VCaP (cell line): ENCODE data around the gene CTNNA3.

ENCODE experiments used
- H3K27ac ChIP-seq: fragments of 450-650 bp; 2 replicates; pipeline ENCODE4 v1.5.1; 2017
- TF ChIP-seq, protein P1 (sequence below): fragments of 450-650 bp; conservative IDR thresholded peaks from 2 replicates; pipeline ENCODE4 v1.5.1; 2017; ENCODE audit warnings: mild to moderate bottlenecking, moderate library complexity

The CTNNA3 gene

DNA sequence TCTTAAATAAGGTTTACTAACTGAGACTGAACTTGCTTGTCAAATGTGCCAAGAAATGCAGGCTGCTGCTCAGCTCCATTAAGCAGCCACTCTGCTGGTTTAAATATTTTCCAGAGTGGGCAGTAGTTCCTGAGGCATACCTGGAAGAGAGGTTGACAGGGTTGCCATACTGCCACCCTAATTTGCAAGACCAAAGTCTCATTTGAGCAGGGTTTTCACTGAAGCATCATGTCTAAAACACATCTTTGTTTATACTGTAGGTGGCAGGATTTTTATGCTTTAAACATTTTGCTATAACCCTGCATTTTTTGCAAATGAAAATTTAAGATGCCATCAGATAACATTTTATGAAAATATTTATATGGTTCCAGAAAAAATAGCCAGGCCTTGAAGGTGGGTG is 1388.2 kb downstream of the CTNNA3 start:
- TF ChIP-seq, protein P1, sequence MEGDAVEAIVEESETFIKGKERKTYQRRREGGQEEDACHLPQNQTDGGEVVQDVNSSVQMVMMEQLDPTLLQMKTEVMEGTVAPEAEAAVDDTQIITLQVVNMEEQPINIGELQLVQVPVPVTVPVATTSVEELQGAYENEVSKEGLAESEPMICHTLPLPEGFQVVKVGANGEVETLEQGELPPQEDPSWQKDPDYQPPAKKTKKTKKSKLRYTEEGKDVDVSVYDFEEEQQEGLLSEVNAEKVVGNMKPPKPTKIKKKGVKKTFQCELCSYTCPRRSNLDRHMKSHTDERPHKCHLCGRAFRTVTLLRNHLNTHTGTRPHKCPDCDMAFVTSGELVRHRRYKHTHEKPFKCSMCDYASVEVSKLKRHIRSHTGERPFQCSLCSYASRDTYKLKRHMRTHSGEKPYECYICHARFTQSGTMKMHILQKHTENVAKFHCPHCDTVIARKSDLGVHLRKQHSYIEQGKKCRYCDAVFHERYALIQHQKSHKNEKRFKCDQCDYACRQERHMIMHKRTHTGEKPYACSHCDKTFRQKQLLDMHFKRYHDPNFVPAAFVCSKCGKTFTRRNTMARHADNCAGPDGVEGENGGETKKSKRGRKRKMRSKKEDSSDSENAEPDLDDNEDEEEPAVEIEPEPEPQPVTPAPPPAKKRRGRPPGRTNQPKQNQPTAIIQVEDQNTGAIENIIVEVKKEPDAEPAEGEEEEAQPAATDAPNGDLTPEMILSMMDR, result peak; percentile 62
- no peak overlapping the region for H3K27ac ChIP-seq

DNA sequence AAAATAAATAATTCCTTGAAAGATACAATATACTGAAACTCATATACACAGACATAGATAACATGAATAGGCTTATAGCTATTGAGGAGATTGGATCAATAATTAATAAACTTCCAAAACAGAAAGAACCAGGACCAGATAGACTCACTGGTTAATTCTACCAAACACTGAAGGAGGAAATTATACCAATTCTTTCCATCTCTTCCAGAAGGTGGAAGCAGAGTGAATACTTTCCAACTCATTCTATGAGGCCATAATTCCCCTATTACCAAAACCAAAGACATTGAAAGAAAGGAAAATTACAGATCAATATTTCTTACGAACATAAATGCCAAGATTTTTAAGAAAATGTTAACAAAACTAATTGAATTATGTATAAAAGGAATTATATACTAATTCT is 1394.9 kb downstream of the CTNNA3 start:
- no peak overlapping the region for H3K27ac ChIP-seq
- TF ChIP-seq, protein P1, result peak; percentile 27; the same call in 1 of the 2 replicates

DNA sequence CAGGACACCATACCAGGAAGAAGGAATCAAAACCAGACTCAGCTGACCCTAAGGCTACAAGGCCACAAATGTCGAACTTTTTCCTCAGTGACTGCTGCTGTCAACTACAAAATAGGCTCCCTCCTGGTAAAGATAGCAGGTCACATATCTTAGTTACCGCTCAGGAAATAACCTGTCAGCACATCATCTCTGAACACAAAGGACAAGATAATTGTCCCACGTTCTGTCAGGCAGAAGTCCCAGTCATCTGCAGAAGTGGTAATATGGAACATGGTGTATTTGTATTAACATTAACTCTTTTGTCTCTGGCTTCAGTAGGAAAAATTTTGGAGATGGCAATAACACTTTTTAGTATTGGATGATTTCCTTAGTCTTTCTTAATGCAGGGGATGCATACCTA is 1400.4 kb downstream of the CTNNA3 start:
- TF ChIP-seq, protein P1, result no peak
- no peak overlapping the region for H3K27ac ChIP-seq

DNA sequence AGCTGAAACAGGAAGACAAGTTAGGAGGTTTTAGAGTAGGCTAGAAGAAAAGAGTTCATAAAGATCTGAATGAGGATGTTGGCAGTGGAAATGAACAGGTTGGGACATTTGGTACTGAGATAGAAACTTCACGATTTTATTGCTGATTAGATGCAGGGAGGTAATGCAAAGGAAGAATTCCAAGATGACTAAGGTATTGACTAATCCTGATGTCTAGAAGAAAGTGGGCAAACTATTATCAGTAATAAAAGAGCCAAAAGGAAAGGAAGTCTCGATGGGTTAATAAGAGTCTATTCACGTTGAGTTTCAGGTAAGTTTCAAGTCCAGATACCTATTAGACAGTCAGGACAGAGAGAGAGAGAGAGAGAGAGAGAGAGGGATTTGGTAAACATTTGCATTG is 1401.5 kb downstream of the CTNNA3 start:
- H3K27ac ChIP-seq, result no peak overlapping the region

DNA sequence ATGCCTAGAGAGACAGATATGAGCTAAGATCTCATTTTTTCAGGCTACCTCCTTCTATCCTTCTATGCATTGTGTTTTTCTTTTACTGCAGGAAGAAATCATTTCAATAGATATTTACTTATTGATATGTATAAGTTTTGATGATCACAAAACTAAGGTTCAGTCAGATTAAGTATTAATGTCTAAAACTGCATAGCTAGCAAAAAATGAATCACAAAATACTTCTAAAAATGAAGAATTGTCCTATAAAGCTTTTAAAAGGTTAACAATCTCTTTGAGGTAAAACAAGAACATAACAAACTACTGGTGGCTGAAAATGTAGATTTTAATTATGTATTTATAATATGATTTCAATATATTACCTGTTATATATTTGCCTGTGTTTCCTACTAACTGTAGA is 1403.1 kb downstream of the CTNNA3 start:
- TF ChIP-seq, protein P1, result no peak

More for the DNA sequence above, 1401.5 kb downstream of the CTNNA3 start:
- TF ChIP-seq, protein P1, result no peak

DNA sequence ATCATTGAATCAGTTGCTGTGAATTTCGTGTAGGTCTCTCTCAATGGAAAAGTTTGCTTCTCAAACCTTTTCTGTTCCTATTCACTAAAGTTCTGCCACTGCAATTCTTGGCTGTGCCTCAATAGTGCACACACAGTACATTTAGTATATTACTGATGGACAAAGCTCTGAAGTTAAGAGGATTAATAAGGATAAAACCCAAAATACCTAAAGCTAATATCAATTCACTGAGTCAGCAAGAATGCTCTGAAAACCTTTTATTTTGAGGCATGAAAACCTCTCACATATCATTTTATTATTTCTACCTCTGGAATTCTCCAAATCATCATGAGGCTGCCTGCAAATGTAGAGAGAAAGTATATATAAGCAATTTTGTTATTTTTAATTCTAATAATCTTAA is 1403.5 kb downstream of the CTNNA3 start:
- TF ChIP-seq, protein P1, result no peak
- no peak overlapping the region for H3K27ac ChIP-seq

More for the DNA sequence above, 1403.1 kb downstream of the CTNNA3 start:
- H3K27ac ChIP-seq, result no peak overlapping the region

DNA sequence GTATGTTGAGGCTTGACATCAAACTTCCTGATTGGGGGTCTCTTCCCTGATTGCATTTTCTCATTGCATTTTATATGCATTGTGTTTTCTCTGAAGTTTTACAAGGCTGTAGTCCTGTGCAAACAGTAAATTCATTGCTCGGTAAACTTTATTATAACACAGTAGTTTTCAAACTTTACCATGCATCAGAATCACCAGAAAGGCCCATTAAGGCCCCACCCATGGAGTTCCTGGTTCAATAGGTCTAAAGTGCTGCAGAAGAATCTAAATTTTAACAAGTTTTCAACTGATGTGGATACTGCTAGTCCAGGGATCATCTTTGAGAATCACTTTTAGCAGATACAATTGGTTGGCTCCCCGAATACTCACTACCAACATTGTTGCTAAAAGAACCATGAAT is 1404.9 kb downstream of the CTNNA3 start:
- H3K27ac ChIP-seq, result no peak overlapping the region

More for the DNA sequence above, 1404.9 kb downstream of the CTNNA3 start:
- TF ChIP-seq, protein P1, result no peak
